ENCODE data around the gene BCL2.

DNA sequence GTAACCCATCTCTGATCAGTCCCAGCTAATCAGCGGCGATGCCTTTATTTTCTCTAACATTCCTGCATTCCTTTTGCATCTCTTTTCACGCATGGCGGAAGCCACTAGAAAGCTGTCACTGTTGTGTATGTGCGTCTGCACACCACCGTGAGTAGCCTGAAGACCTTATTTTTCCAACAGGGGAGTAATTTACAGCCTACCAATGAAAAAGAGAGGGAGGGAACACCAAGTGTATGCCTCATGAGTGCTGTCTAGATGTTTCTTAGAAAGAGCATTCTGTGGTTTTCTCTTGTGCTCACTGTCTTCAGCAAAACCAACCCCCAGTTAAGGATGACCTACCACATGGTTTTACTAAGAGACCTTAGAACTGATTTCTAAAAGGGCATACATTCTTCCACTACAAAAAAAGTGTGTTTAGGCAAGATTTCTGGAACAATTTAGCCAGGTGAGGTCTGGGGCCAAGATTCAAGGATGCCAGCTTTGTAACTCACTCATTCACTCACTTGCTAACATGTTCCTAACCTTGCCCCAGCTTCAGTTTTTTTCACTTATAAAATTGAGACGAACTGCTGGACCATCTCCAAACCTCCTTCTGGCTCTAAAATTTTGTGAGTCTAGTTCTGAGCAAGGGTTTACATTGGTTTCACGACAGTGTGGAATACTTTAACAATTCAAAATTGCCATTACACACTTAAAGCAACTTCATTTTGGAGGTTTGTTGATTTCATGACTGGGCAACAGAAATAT is 51.4 kb downstream of the BCL2 start:
- no peak for TF ChIP-seq CTCF (IDR thresholded peaks at IDR 0.05)
- no peak for TF ChIP-seq POLR2A (IDR thresholded peaks at IDR 0.05)

All from Peyer's patch (tissue), 4 donors.